HepG2 (cell line): Measurements from ENCODE around the gene FBXO9. TPM values are rescaled to one million over a fixed set of nuclear protein-coding genes. Genes with fewer than 3 reads are reported as not detected.

ENCODE experiments used
- ARID3A ChIP-seq: IDR thresholded peaks from 2 replicates; pipeline ENCODE4 v1.6.1; 2012; ENCODE audit warnings: low read depth, low read length, improper control_type of control experiment
- ARID5B ChIP-seq: IDR thresholded peaks from 2 replicates; pipeline ENCODE4 v1.4.0; 2020; ENCODE audit warnings: mild to moderate bottlenecking, missing genetic modification reagents
- FOXP1 ChIP-seq, 2 experiments: fragments of 450-650 bp in 1 of 2; IDR thresholded peaks; 2 replicates each; pipeline ENCODE4 v1.6.1; 2017 to 2018; ENCODE audit warnings: antibody characterized with exemption in 1 of 2
- HMG20B ChIP-seq: conservative IDR thresholded peaks from 2 replicates; pipeline ENCODE4 v1.6.1; 2016; ENCODE audit warnings: missing genetic modification reagents, missing compliant biosample characterization
- HOXA9 ChIP-seq: sonication (generic); formaldehyde crosslinking; IDR thresholded peaks from 2 replicates; pipeline ENCODE4 v1.8.1; 2022; ENCODE audit warnings: missing genetic modification reagents, mild to moderate bottlenecking, moderate library complexity, borderline replicate concordance
- ISX ChIP-seq: sonication (generic); formaldehyde crosslinking; conservative IDR thresholded peaks from 2 replicates; pipeline ENCODE4 v1.5.0; 2020; ENCODE audit warnings: missing genetic modification reagents
- KDM2A ChIP-seq: sonication (generic); formaldehyde crosslinking; IDR thresholded peaks from 2 replicates; pipeline ENCODE4 v1.4.0; 2020; ENCODE audit warnings: low read depth, missing genetic modification reagents, borderline replicate concordance
- MBD4 ChIP-seq: IDR thresholded peaks from 2 replicates; pipeline ENCODE4 v1.6.1; 2012; ENCODE audit warnings: low read length, inconsistent platforms, borderline replicate concordance
- NFKB2 ChIP-seq: sonication (generic); formaldehyde crosslinking; IDR thresholded peaks from 2 replicates; pipeline ENCODE4 v1.4.0; 2020; ENCODE audit warnings: missing genetic modification reagents, borderline replicate concordance
- PAXIP1 ChIP-seq: sonication (generic); formaldehyde crosslinking; conservative IDR thresholded peaks from 2 replicates; pipeline ENCODE4 v1.4.0; 2020; ENCODE audit warnings: mild to moderate bottlenecking, missing genetic modification reagents, moderate library complexity
- PITX1 ChIP-seq: sonication (generic); formaldehyde crosslinking; IDR thresholded peaks from 2 replicates; pipeline ENCODE4 v1.5.1; 2020; ENCODE audit warnings: mild to moderate bottlenecking, missing genetic modification reagents
- SMAD9 ChIP-seq: sonication (generic); formaldehyde crosslinking; IDR thresholded peaks from 2 replicates; pipeline ENCODE4 v1.5.1; 2020; ENCODE audit warnings: mild to moderate bottlenecking, missing genetic modification reagents
- SNAI1 ChIP-seq: sonication (generic); formaldehyde crosslinking; IDR thresholded peaks from 2 replicates; pipeline ENCODE4 v1.5.0; 2020; ENCODE audit warnings: mild to moderate bottlenecking, missing genetic modification reagents, borderline replicate concordance
- TAF15 ChIP-seq: fragments of 200-400 bp; formaldehyde crosslinking; IDR thresholded peaks from one replicate; pipeline ENCODE4 v1.6.1; 2018; ENCODE audit warnings: mild to moderate bottlenecking, low read depth, low read length; ENCODE audit not compliant: poor library complexity, severe bottlenecking
- YEATS2 ChIP-seq: sonication (generic); formaldehyde crosslinking; IDR thresholded peaks from 2 replicates; pipeline ENCODE4 v1.4.0; 2020; ENCODE audit warnings: missing genetic modification reagents, borderline replicate concordance
- ZNF230 ChIP-seq: sonication (generic); formaldehyde crosslinking; IDR thresholded peaks from 2 replicates; pipeline ENCODE4 v1.4.0; 2020; ENCODE audit warnings: mild to moderate bottlenecking, missing genetic modification reagents
- ZNF34 ChIP-seq: sonication (generic); formaldehyde crosslinking; IDR thresholded peaks from 2 replicates; pipeline ENCODE4 v1.4.0; 2020; ENCODE audit warnings: mild to moderate bottlenecking, missing genetic modification reagents, borderline replicate concordance
- ZNF644 ChIP-seq: IDR thresholded peaks from 2 replicates; pipeline ENCODE4 v1.6.1; 2016; ENCODE audit warnings: low read depth
- ZNF678 ChIP-seq: sonication (generic); formaldehyde crosslinking; IDR thresholded peaks from 2 replicates; pipeline ENCODE4 v1.4.0; 2020; ENCODE audit warnings: mild to moderate bottlenecking, missing genetic modification reagents
- ZNF691 ChIP-seq: sonication (generic); formaldehyde crosslinking; IDR thresholded peaks from 2 replicates; pipeline ENCODE4 v1.4.0; 2020; ENCODE audit warnings: missing genetic modification reagents, low read depth, mild to moderate bottlenecking, borderline replicate concordance
- polyA plus RNA-seq, 8 experiments: library from polyadenylated mRNA; depleted of rRNA in 3 of 8; stranded (reverse) in 7 of 8; unstranded in 1 of 8; fragments of >200 nt; fragmentation: Illumina TruSeq in 4 of 8; extraction: Trizol in 4 of 8; gene quantifications; 2 replicates each; pipeline versions ENCODE4 v1.2.1 to v1.2.3, GENCODE V29; 2011 to 2016; ENCODE audit warnings: low read depth in 4 of 8, missing spikeins in 1 of 8, mixed read lengths in 1 of 8; ENCODE audit not compliant: insufficient read depth in 1 of 8
- total RNA-seq, 5 experiments: library from RNA; depleted of rRNA; stranded (reverse); fragments of >200 nt; fragmentation: Illumina TruSeq; extraction: Trizol; gene quantifications; 2 replicates each; pipeline ENCODE4 v1.2.3, GENCODE V29; 2016; ENCODE audit warnings: low read depth in 1 of 5

The FBXO9 gene
- total and polyA plus RNA-seq, 2 of the 13 experiments (the other 11 are each of a cell fraction or from before 2014, with no cell fraction given), result 64.3 to 98.4 TPM

GRCh38 chr6:53112404-53112803, 47.2 kb downstream of the FBXO9 start (continued):
- TF ChIP-seq ARID5B (CRISPR knock-in tag) (peak; percentile 69; the same call in 1 of the 2 replicates), FOXP1 (IDR thresholded peaks at IDR 0.05) (no peak), FOXP1 (CRISPR knock-in tag; IDR thresholded peaks at IDR 0.05) (peak; percentile 34; the same call in 1 of the 2 replicates), TAF15 (no peak), ZNF678 (CRISPR knock-in tag) (no peak), ZNF34 (CRISPR knock-in tag) (no peak), PAXIP1 (CRISPR knock-in tag) (peak; percentile 35; the same call in 1 of the 2 replicates), SNAI1 (CRISPR knock-in tag) (no peak), HOXA9 (CRISPR knock-in tag) (no peak), ISX (CRISPR knock-in tag) (no peak), HMG20B (peak; percentile 61; the same call in 1 of the 2 replicates), ZNF691 (CRISPR knock-in tag) (no peak), MBD4 (no peak), ZNF644 (0 out of 2 replicates have a peak, but pooled peaks have one; percentile 14), NFKB2 (CRISPR knock-in tag) (no peak), ARID3A (peak; percentile 72), PITX1 (CRISPR knock-in tag) (no peak), YEATS2 (CRISPR knock-in tag) (no peak), KDM2A (CRISPR knock-in tag) (no peak), ZNF230 (no peak), SMAD9 (CRISPR knock-in tag) (no peak)
